HG03196 (cell line): ENCODE results near the gene FOXO3.

Experiments used
- ATAC-seq: cut with Tn5 transposase; IDR thresholded peaks from one replicate; pipeline ENCODE4 v1.9.1; 2021; ENCODE audit not compliant: unreplicated experiment

FOXO3 gene

DNA sequence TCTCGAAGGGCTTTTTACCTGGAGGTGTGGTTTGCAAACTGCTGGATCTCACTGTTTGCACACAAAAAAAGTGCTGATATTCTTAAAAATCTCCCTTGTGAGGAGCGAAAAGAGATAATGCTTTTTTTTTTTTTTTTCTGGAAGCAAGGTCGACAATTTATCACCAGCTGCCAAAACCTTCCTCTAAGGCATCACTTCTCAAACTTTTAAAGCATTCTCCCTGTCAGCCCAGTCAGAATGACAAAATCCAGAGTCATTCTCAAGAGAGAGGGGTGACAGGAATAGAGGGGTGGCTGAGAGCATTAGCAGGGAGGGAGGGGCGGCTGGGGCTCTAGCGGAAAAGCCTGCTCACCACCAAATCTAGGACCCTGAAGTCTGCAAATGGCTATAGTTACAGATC is 150.4 kb downstream of the FOXO3 start:
- no peak for ATAC-seq

DNA sequence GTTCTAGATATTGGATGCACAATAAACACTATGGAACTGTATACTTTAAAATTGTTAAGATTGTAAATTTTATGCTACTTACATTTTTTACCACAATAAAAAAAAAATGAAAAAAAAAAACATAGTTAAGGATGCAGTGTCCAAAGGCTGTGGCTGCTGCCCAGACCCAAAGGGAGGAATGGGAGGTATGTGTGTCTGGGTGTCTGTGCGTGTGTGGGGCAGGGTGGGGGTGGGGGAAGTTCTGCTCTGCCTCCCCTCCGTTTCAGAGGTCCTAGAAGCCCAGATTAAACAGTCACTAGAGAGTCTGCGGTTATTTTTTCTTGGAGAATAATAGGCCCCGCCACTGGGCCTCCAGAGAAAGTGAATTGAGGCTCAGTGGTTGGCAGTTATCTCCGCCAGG is 151.1 kb downstream of the FOXO3 start:
- no peak for ATAC-seq

DNA sequence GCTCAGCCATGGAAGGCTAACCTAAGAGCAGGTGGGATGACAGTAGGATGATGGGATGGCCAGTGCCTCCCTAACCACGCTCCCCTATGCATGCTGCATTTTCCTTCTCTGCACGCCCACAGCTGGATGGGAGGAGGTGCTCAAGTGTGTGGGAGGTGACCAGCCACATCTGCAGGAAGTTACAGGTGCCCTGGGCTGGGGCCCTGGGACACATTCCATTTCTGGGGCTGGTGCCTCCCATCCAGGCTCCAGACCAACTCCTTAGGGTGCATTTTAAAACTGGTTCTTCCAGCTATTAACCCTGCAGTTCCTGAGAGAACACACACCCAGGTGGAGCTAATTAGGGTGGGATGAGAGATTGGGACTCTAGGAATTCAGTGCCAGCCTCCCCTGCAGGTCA is 152.2 kb downstream of the FOXO3 start:
- no peak for ATAC-seq

DNA sequence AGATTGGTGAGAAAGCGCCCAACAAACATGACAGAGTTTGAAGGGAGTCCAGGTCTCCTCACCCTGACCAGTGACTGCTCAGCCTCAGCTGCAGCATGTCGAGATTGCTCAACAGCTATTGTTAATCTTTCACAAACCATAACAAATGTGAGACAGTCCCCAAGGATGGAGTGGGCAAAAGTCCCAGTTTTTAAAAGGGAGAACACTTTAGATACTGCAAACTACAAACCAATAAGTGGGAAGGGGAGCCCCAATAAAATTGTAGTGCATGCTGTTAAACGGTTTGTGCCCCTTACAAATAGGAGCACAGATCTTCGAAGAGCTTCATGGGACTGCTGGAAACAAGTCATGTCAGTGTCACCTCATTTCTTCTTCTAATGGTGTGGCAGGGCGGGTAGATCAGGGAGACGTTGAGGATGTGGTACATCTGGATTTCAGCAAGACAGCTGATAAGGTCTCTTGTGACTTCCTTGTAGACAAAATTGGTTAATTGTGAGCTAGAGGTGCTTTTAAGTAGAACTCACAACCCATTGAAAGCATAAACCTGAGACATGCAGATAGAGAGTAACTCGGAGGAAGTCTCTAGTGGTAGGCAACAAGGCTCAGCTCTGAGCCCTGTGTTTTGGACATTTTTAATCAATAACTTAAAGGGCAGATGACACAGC is 153.5 kb downstream of the FOXO3 start:
- no peak for ATAC-seq

DNA sequence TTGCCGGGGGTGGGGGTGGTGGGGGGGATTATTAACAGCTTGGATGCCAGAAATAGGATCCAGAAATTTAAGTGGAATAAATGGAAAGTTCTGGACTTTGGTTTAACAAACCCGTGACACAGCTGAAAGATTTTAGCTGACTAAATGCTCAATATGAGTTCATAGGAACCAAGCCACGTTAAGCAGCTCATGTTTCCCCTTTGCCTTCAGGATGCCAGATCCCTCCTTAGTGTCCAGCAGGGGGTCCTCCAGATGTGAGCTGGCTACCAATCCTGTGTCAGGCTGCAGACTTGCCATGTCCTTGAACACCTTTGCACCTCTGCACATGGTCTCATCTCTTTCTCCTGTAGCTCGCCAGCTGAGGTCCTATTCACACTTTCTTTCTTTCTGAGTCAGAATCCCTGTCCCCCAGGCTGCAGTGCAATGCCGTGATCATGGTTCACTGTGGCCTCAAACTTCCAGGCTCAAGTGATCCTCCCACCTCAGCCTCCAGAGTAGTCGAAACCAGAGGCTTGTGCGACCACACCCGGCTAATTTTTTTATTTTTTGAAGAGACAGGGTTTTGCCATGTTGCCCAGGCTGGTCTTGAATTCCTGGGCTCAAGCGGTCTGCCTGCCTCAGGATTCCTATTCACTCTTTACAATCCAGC is 154.2 kb downstream of the FOXO3 start:
- no peak for ATAC-seq

DNA sequence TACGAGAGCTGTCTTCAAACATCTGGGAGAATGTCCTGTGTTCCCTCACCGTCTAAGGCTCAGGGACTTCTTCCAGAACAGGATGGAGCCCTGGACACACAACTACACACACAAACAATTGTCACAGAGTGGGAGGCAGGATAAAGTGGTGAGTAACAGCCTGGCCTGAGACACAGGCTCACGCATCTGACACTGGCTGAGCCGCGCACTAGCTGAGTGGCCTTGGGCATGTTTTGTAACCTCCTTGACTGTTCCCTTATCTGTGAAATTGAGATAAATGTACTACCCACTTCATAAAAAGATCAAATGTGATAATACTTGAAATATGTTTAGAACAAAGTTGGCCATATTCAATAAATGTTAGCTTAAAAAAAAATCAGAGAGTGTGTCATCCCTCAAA is 155.1 kb downstream of the FOXO3 start:
- ATAC-seq: no peak

DNA sequence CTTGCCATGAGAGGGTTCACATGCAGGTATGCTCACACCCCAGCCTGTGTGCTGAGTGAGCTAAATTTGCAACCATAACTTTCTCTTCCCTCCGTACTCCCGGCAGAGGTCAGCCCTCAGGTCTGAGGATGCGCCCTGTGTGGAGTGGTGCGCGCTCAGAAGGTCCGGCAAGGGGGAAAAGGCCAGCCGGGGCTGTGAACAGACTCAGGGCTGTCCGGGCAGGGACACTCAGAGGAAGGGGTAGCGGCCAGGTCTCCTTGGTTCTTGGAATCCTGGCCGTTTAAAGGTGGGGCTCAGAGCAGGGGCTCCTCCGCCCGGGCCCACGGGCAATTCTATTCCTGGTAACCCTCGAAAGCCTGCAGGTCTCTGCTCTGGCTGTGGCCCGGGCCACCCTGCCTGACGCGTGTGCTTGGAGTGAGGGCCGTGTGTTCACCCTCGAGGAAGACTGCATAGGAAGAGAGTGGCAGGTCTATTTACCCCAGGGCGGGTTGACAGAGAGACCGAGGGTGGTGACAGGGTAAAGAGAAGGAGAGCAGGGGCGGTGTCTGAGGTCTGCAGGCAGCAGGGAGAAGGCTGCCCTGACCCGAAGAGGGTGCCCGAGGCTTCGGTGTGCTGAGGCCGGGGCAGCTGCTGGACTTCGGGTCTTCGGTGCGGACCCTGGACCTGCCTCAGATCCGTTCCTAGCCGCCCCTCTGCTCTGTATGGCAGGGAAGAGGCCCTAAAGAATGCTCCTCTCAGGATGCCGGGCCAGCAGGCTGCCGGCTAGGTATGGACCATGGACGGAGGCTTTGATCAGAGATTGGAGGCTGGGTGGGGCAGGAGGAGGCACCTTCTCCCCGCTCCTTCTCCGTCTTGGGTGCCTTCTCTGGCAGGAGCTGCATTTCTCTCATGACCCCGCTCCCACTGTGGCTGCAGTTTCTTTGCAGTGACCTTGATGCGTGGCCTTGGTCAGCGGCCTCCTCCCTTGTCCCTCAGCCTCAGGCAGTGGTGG is 156.4 kb downstream of the FOXO3 start:
- no peak for ATAC-seq

DNA sequence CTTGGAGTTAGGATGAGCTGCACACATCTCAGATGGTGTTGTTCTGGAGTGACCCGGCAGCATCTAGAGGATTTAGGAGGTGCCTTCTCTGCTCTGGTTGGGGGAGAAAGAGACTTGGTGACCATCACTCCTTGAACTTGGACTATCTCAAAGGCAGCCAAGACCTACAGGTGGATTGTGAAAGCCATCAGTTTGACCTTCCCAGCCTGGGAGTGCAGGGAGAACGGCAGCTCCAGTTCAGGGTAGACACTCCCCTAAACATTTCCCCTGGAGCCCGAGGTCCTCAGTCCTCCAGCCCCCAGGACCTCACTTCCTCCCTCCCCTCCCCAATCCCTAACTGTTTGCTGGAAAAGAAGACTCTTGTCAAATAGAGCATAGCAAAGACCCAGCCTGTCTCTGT is 158.8 kb downstream of the FOXO3 start:
- ATAC-seq: no peak

DNA sequence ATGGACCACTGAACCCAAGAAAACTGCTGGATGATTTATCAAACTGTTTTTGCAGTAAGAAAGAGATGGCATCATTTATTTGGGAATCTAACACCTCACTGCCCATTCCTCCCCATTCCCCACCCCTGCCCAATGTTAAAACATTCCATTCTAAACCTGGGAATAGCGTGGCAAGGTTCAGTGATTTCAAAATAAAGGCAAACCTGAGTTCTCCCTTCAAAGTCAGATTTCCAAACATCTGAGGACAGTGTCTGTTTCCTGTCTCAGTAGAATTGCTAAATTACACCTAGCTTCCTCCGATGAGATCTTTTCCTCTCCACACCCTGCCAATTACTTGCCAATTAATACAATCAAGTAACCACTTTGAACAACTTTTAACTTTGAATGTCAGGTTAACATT is 160.1 kb downstream of the FOXO3 start:
- ATAC-seq: no peak

DNA sequence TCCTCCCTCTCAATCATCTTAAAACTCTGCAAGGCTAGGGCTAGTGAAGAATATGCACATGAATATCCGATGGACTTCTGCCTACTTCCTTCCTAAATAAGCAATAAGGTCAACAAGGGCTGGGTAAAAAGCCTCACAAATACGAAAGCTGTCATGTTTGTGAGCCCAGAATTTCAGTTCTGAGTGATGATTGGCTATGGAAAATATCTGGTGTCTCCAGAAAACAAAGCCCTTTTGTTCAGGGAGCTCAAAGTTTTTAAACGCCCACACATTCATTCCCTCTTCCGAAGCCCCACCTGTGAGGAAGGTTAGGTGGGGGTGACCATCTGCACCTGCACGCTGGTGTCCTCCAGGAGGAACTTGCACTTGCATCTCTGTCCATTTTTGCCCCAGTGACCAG is 160.6 kb downstream of the FOXO3 start:
- no peak for ATAC-seq

DNA sequence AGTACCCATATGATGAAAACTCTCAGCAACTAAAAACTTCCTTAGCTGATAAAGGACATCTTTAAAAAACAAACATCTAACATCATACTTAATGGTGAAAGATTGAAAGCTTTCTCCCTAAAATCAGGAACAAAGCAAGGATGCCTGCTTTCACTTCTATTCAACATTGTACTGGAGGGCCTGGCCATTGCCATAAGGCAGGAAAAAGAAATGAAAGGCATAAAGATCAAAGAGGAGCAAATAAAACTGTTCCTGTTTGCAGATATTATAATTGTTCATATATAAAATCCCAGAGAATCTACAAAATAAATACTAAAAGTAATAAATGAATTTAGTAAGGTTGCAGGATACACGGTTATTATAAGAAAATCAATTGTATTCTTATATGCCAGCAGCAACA is 162.9 kb downstream of the FOXO3 start:
- ATAC-seq: no peak

DNA sequence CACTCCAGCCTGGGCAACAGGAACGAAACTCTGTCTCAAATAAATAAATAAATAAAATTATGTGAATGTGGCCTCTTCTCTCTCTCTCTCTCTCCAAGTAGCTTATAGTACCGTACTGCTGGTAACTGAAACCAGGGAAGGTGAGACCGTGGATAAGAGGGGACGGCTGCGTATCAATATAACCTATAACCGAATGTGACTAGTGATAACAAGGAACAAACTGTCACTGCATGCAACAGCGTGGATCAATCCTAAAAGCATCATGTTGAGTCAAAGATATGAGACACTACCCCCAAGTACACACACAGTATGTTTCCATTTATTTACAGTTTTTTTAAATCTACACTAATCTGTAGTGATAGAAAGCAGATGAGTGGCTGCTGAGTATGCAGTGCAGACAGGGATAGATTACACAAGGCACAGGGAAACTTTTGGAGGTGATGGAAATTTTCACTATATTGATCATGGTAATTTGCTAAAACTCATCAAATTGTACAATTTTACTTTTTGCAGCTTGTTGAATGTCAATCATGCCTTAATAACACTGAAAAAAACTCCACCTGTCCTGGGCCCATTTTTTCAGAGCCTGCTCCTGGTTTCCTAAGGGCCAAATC is 166.1 kb downstream of the FOXO3 start:
- no peak for ATAC-seq

DNA sequence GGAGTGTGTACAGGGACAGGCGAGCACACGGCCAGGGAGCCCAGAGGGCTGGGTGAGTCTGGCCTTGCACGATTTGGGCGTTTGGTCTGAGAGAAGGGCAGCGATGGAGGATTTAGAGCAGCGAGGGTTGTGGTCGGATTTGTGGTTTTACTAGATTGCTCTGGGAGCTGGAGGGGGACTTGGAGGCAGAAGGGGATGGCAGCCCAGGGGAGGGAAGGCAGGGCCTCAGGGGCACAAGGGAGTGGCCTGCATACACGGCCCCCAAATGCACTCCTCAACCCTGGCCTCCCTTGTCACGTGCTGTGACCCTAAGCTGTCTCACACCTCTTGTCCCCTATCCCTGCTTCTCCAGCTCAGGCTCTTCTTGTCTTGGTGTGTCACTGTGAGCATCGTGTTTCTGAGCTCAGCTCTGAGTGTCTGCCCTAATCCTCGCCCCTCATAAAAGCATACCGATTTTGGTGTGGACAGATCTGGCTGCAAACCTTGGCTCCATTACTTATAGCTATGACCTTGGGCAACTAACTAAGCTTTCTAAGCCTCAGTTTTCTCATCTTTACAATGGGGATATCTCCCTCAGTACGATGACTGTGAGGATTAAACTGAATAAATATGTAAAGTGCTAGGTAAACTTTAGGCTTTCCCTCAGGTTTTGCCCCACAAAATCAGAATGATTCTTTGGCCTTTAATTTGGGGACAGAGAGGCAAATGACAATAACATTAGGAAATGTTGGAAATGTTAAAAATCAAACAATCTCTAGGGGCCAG is 167.4 kb downstream of the FOXO3 start:
- no peak for ATAC-seq

DNA sequence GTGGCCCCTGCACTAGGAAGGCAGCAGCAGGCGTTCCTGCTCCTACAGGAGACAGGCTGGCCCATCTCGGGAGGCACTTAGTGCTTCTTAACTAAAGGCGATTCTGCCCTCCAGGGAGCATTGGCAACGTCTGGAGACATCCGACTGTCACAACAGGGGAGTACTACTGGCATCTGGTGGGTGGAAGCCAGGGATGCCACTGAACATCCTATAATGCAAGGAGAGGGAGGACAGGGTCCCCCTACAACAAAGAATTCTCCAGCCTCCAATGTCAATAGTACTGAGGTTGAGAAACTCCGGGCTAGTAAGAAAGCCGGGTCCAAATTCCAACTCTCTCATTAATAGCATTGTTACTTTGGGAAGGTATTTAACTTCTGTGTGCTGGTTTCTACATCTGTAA is 168.1 kb downstream of the FOXO3 start:
- no peak for ATAC-seq

DNA sequence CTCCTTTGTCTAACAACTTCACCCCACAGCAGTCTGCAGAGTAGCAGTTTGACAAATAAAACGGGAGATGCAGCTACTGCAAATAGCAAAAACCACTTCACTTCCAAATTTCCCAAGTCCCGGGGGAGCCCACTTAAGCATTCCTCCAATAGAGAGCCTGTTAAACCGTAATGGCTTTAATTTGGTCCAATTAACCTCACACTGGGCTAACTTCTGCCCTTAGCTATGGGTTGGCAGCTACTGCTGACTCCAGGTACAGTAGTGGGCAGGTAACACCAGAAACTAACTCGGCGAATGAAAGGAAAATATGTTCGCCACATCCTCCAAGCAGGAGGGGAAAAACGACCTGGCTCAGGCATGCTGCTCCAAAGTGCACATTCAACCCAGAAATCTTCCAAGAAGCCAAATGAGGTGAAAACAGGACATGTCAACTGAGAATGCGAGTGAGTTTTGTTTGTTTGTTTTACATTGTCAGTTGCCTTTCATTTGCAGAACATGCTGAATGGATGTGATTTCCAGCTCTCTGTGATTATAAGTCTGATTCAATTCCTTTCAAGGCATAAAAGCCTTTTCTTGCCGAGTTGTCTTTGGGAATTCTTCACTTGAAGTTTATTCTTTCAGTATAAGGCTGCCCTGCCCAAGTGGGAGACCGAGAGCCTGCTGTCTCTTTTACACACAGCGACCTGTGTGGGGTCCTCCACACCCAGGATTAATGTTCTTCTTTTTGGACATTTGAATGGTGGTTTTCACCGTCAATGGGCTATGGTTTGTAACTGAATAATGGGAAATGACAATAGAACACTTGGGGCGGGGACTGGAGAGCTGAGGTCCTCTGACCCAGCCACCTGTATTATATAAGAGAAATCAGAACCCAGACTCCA is 170.2 kb downstream of the FOXO3 start:
- ATAC-seq: no peak

DNA sequence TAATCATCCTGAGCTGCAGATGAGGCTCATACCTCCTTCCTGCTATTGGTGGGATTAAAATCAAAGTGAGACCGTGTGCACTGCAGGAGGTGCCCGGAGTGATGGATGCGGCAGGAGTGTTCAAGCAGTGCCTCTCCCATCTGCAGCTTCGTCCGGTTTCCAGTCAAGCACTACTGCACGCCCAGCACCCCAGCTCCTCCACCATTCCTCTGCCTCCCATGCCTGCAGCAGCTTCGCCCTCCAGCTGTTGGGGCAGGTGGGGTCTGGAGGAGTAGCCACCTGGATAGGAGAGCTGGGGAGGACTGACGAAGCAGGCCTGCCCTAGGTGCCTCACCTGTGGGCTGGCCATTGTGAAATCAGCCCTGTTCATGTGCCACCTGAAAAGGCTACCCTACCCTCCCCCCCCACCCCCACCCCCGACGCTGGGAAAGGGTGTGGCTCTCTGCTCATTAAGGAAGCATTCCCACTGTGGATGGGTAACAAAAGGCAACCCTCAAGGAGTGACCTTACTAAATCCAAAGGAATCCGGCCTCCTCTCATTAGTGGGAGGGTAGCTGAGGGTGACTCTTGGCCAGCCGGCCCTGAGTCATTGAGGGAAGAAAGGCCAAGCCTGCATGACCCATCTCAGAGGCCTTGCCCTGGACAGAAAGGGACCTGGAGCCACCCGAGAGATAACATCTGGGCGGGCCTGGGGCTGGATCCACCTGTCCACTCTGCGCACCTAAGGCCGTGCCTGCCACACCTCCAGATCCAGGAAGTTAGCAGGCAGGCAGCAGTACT is 171.6 kb downstream of the FOXO3 start:
- ATAC-seq: no peak

DNA sequence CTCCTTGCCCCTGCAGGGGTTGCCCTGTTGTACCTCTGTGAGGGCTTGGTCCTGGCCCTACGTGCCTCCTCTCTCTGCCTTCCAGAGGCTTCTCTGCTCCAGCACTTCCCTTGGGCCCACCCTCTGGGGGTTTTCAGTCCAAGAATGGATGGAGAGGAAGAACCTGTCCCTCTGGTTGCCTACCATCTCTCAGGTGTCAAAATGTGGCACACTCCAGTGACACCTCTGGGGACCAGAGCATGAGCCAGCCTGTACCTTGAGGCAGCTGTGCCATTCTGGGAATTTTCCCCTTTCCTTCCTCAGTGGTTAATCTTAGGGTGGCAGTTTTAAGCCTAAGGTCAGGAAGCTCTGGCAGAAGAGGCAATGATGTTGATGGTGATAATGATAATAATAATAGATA is 172.3 kb downstream of the FOXO3 start:
- no peak for ATAC-seq

DNA sequence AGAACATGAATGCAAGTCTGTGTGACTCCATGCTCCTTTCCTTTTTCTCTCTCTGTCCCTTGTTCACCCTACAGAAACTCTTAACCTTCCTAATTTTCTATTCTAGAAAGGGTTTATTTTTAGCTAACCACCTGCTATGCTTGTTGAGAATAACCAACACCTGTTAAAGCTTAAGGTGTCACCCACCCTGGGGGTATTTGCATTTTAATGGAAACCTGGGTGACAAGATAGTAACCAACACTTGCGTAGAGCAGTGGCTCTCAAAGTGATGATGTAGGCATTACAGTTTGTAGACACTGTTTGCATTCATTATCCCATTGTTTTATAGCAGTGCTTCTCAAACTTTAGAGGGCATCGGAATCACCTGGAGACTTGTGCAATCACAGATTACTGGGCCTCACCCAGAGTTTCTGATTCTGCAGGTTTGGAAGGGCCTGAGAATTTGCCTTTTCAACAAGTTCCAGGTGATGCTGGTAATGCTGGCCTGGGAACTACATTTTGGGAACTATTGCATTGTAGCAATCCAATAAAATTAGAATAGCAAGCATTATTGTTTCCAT is 173.1 kb downstream of the FOXO3 start:
- ATAC-seq: no peak
